HG03565 (cell line): ENCODE measurements around the gene IMPG1.

ENCODE experiments used
- ATAC-seq: cut with Tn5 transposase; IDR thresholded peaks from one replicate; pipeline ENCODE4 v1.9.1; 2021; ENCODE audit warnings: mild to moderate bottlenecking, moderate library complexity; ENCODE audit not compliant: unreplicated experiment

The IMPG1 gene

DNA sequence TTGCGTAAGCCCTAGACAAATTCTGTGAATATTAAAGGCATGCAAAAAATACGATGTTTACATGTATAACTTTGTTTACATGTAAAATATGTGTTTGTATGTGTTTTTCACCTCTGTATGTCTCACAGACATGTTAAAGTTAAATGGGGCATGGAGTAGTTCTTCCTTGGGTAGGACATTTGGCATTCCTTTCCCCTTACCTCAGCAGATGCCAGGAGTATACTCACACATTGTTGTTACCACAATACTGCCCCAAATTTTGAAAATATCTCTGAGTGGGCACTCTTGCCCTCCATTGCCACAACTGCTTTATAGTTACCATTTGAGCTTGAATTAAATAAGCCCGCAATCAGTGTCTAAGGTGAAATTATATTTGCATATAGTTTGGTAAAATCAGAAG lies 175.9 kb downstream of the IMPG1 start:
- ATAC-seq = no peak

GRCh38 chr6:75893776-75894152 lies 178.7 kb downstream of the IMPG1 start:
- ATAC-seq = no peak

- peak; percentile 76 for ATAC-seq
These were observed 179.2 kb downstream of the IMPG1 start for GRCh38 chr6:75893058-75893775.

DNA sequence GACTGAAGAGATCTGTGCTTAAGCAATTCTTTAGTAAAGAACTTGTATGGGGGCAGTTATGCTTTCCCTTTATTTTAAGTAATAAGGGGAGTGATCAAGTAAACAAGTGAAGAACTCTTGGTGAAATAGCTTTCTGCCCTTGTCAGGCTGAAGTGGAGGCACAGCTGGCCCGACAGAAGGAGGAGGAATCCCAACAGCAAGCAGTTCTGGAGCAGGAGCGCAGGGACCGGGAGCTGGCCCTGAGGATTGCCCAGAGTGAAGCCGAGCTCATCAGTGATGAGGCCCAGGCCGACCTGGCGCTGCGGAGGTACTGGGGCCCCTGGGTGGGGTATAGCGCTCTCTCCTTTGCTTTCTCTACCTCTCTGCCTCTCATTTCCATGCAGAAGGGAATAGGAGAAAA lies 180.1 kb downstream of the IMPG1 start:
- no peak for ATAC-seq

DNA sequence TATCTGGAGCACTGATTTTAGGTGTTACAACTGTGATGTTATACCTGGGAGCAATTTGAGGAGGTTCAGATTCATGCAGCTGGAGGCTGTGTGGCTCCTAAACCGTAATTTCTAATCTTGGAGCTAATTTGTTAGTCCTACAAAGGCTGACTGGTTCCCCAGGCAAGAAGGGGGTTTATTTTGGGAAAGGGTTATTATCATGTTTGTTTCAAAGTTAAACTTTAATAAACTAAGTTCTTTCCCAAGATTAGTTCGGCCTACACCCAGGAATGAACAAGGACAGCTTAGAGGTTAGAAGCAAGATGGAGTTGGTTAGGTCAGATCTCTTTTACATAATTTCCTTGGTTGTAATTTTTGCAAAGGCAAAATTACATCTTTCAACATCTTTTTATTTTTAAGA lies 187.6 kb downstream of the IMPG1 start:
- ATAC-seq = no peak

DNA sequence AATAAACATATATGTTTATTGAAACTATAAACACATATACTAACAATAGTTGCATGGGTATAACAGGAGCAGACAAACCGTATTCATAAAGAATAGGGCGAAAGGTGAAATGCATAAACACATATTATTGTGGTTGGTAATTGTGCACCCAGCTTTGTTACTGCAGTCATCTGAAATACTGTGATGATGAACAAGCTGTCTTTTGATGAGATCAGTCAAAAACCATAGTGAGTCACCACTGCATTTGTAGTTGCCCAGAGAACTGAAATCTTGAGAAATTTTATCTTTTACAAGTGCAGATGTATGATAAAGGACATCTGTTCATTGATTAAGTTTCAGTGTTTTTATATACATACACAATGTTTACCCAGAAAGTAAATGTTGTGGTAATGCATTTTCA lies 189.7 kb downstream of the IMPG1 start:
- no peak for ATAC-seq

DNA sequence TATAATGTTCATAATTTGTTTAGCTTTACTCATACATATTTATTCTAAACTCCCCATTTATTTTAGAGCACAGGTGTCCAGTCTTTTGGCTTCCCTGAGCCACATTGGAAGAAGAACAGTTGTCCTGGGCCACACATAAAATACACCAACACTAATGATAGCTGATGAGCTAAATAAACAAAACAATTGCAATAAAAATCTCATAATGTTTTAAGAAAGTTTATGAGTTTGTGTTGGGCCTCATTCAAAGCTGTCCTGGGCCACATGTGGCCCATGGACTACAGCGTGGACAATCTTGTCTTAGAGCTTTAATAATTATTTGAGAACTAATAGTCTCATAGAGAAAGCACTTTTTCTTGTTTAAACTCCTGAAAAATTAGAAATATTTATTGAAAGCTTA lies 192.2 kb downstream of the IMPG1 start:
- no peak for ATAC-seq

- ATAC-seq = no peak
These were observed 196.3 kb downstream of the IMPG1 start for GRCh38 chr6:75876152-75876551.

DNA sequence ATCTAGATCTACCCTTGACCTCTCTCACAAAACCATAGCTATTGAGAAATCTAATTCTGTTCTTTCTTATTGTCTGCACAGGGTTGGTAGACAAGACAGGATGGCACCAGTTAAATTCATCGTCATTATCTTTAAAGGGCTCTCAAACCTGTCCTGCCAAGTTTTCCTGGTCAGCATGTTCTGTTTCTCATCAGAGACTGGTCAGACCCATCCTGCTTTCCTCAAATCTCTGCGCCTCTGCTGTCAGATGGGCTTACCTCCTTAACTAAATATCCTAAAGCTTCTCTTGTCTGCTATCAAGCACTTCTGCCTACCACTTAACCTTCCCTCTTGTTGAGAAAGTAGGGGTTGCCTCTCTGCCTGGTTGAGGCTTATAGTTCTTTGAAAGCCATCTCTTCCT lies 198.2 kb downstream of the IMPG1 start:
- ATAC-seq = no peak
